ENCODE measurements around the gene MKLN1.
"Not testable (repeated sequence)": the region's sequence is repeated elsewhere in the genome, so short reads cannot be mapped to it uniquely, and the experiment has no call there.

The MKLN1 gene

GRCh38 chr7:131312838-131313237, 14.8 kb upstream of the MKLN1 start:
- DNase-seq (ENCODE audit: low spot score), result no peak

- no peak for DNase-seq (ENCODE audit: low spot score)
Measured at GRCh38 chr7:131320603-131321002, 7.1 kb upstream of the MKLN1 start.

- no peak for DNase-seq (ENCODE audit: low spot score)
Measured at GRCh38 chr7:131321656-131322055, 6.0 kb upstream of the MKLN1 start.

- no peak for DNase-seq (ENCODE audit: low spot score)
Measured at GRCh38 chr7:131322061-131322460, 5.6 kb upstream of the MKLN1 start.

GRCh38 chr7:131322861-131323260, 4.8 kb upstream of the MKLN1 start:
- DNase-seq (ENCODE audit: low spot score), result no peak

GRCh38 chr7:131325179-131325840, 2.4 kb upstream of the MKLN1 start:
- DNase-seq (ENCODE audit: low spot score), result no peak

- no peak for DNase-seq (ENCODE audit: low spot score)
Measured at GRCh38 chr7:131326576-131326975, 1.1 kb upstream of the MKLN1 start.

- peak; percentile 59 for DNase-seq (ENCODE audit: low spot score)
Measured at GRCh38 chr7:131327049-131327625, 539 bp upstream of the MKLN1 start.

- DNase-seq (ENCODE audit: low spot score), result no peak
Measured at GRCh38 chr7:131328377-131329175, 900 bp downstream of the MKLN1 start.

GRCh38 chr7:131329176-131329570, 1.5 kb downstream of the MKLN1 start:
- DNase-seq (ENCODE audit: low spot score), result no peak

GRCh38 chr7:131330299-131330698, 2.6 kb downstream of the MKLN1 start:
- no peak for DNase-seq (ENCODE audit: low spot score)

GRCh38 chr7:131331806-131332205, 4.1 kb downstream of the MKLN1 start:
- DNase-seq (ENCODE audit: low spot score), result no peak

- not testable (repeated sequence) for DNase-seq (ENCODE audit: low spot score)
Measured at GRCh38 chr7:131332729-131333128, 5.1 kb downstream of the MKLN1 start.

GRCh38 chr7:131335639-131336381, 8.1 kb downstream of the MKLN1 start:
- no peak for DNase-seq (ENCODE audit: low spot score)

GRCh38 chr7:131336956-131337355, 9.3 kb downstream of the MKLN1 start:
- DNase-seq (ENCODE audit: low spot score), result no peak

- no peak for DNase-seq (ENCODE audit: low spot score)
Measured at GRCh38 chr7:131338173-131338572, 10.5 kb downstream of the MKLN1 start.

- DNase-seq (ENCODE audit: low spot score), result no peak
Measured at GRCh38 chr7:131338691-131339390, 11.2 kb downstream of the MKLN1 start.

GRCh38 chr7:131341690-131342089, 14.0 kb downstream of the MKLN1 start:
- no peak for DNase-seq (ENCODE audit: low spot score)

- DNase-seq (ENCODE audit: low spot score), result no peak
Measured at GRCh38 chr7:131342864-131343442, 15.3 kb downstream of the MKLN1 start.

GRCh38 chr7:131346885-131347592, 19.4 kb downstream of the MKLN1 start:
- peak; percentile 46 for DNase-seq (ENCODE audit: low spot score)

GRCh38 chr7:131352032-131352431, 24.4 kb downstream of the MKLN1 start:
- no peak for DNase-seq (ENCODE audit: low spot score)

All from iPS-NIHi11 (cell line).